HepG2 (cell line): ENCODE results near the gene WDR18. TPM values are rescaled to one million over a fixed set of nuclear protein-coding genes. Genes with fewer than 3 reads are reported as not detected.
A peak's percentile ranks its signal among the peaks of the same experiment; 100 is the strongest.

Experiments
- ATAC-seq: fragments of 200-7000 bp; cut with Tn5 transposase; 3 replicates; pipeline ENCODE4 v1.9.1; 2020; ENCODE audit warnings: mild to moderate bottlenecking, moderate library complexity
- BruUV-seq: library from RNA; stranded (reverse); fragments of 400-500 nt; replicated peaks from 2 replicates; lab custom pipeline; 2021; lab: Mats Ljungman, UMichigan
- CTCF ChIA-PET: fragments of 300-600 bp; formaldehyde crosslinking; extraction: SDS; loops from one replicate; lab custom pipeline; 2021; ENCODE audit warnings: low total read pairs, inconsistent platforms, low intra/inter-chr PET ratio; lab: Yijun Ruan, JAX
- POLR2A ChIA-PET: fragments of 350-600 bp; sonication (Branson Sonifier 250); formaldehyde crosslinking; loops from one replicate; lab custom pipeline; 2020; ENCODE audit warnings: antibody characterized with exemption, inconsistent platforms; lab: Yijun Ruan, JAX
- DNase-seq: peaks from one replicate; pipeline ENCODE4 v3.0.0-alpha.2; 2015; ENCODE audit warnings: low spot score
- FAIRE-seq: peaks from 3 replicates; lab custom pipeline; 2011; peaks lifted over from hg19 to GRCh38; lab: Jason Lieb, UNC
- H2AFZ ChIP-seq: one replicate; pipeline ENCODE4 v1.6.1; 2011; ENCODE audit warnings: low read length, inconsistent platforms
- H3K27ac ChIP-seq: fragments of 300-600 bp; 3 replicates; pipeline ENCODE4 v1.8.0; 2011; ENCODE audit warnings: mixed run types, mild to moderate bottlenecking, mixed read lengths, low read length, inconsistent platforms; ENCODE audit not compliant: insufficient read depth; ENCODE audit errors: extremely low read length
- H3K27me3 ChIP-seq, 2 experiments: fragments of 200-600 bp in 1 of 2; 2 replicates in 1 of 2; 3 replicates in 1 of 2; pipeline versions ENCODE4 v1.6.0 to v1.8.0; 2011; ENCODE audit warnings: low read length in 2 of 2, mild to moderate bottlenecking in 2 of 2, moderate library complexity in 2 of 2, inconsistent platforms in 1 of 2; ENCODE audit not compliant: insufficient read depth in 2 of 2, control insufficient read depth in 1 of 2
- H3K36me3 ChIP-seq, 2 experiments: fragments of 200-600 bp in 1 of 2; replicated peaks in 1 of 2; 2 replicates in 1 of 2; 3 replicates in 1 of 2; pipeline versions ENCODE4 v1.5.1 to v1.8.0; 2011; ENCODE audit warnings: low read length in 2 of 2, inconsistent platforms in 1 of 2; ENCODE audit not compliant: insufficient read depth in 2 of 2, control insufficient read depth in 1 of 2
- H3K4me1 ChIP-seq: 2 replicates; pipeline ENCODE4 v1.5.1; 2012; ENCODE audit warnings: low read length, inconsistent platforms; ENCODE audit not compliant: insufficient read depth
- H3K4me2 ChIP-seq: 2 replicates; pipeline ENCODE4 v1.6.0; 2011; ENCODE audit warnings: low read depth, low read length, inconsistent platforms
- H3K4me3 ChIP-seq, 3 experiments: fragments of 200-600 bp in 1 of 3; sonication (generic), shearing (Covaris generic) in 1 of 3; replicated peaks in 1 of 3; 2 replicates each; pipeline ENCODE4 v1.5.1; 2011 to 2016; ENCODE audit warnings: low read length in 3 of 3, inconsistent platforms in 2 of 3, low read depth in 2 of 3, mild to moderate bottlenecking in 2 of 3, control low read depth in 1 of 3, mixed read lengths in 1 of 3; ENCODE audit not compliant: insufficient read depth in 1 of 3
- H3K79me2 ChIP-seq: one replicate; pipeline ENCODE4 v1.6.1; 2011; ENCODE audit warnings: low read length, inconsistent platforms; ENCODE audit not compliant: insufficient read depth
- H3K9ac ChIP-seq: 2 replicates; pipeline ENCODE4 v1.6.0; 2011; ENCODE audit warnings: mild to moderate bottlenecking, low read depth, low read length, inconsistent platforms; ENCODE audit not compliant: insufficient read depth
- H3K9me3 ChIP-seq: 2 replicates; pipeline ENCODE4 v1.5.1; 2012; ENCODE audit warnings: mild to moderate bottlenecking, low read length
- H4K20me1 ChIP-seq: 2 replicates; pipeline ENCODE4 v1.6.0; 2011; ENCODE audit warnings: inconsistent platforms, mild to moderate bottlenecking, low read length, moderate library complexity; ENCODE audit not compliant: insufficient read depth
- ETS1 ChIP-seq: sonication (generic); formaldehyde crosslinking; IDR thresholded peaks from 2 replicates; pipeline ENCODE4 v1.4.0; 2020; ENCODE audit warnings: missing genetic modification reagents
- HNRNPL ChIP-seq: fragments of 200-400 bp; formaldehyde crosslinking; IDR thresholded peaks from 2 replicates; pipeline ENCODE4 v1.6.1; 2017; ENCODE audit warnings: mild to moderate bottlenecking, low read depth, low read length
- REXO4 ChIP-seq: sonication (generic); formaldehyde crosslinking; IDR thresholded peaks from 2 replicates; pipeline ENCODE4 v1.8.0; 2022; ENCODE audit warnings: missing genetic modification reagents, mild to moderate bottlenecking, borderline replicate concordance
- TARDBP ChIP-seq: sonication (generic); formaldehyde crosslinking; IDR thresholded peaks from 2 replicates; pipeline ENCODE4 v1.8.0; 2022; ENCODE audit warnings: mild to moderate bottlenecking, missing genetic modification reagents
- TFE3 ChIP-seq: IDR thresholded peaks from 2 replicates; pipeline ENCODE4 v1.6.1; 2016
- YY1 ChIP-seq: IDR thresholded peaks from 2 replicates; pipeline ENCODE4 v1.6.1; 2011; ENCODE audit warnings: low read length, low read depth, moderate library complexity, mild to moderate bottlenecking; ENCODE audit not compliant: insufficient read depth, insufficient replicate concordance
- ZNF121 ChIP-seq: sonication (generic); formaldehyde crosslinking; IDR thresholded peaks from 2 replicates; pipeline ENCODE4 v1.5.0; 2020; ENCODE audit warnings: mild to moderate bottlenecking, missing genetic modification reagents
- ZNF687 ChIP-seq: sonication (generic); formaldehyde crosslinking; IDR thresholded peaks from 2 replicates; pipeline ENCODE4 v1.5.1; 2020; ENCODE audit warnings: mild to moderate bottlenecking, missing genetic modification reagents, moderate library complexity
- WGBS: methylation state at CpG from one replicate; pipeline ENCODE4 v1.1.6; 2017; ENCODE audit warnings: low lambda C conversion rate; 5-methylcytosine and 5-hydroxymethylcytosine counted together
- in situ Hi-C: cut with HindIII; loops from 2 replicates; pipeline ENCODE4 v1.10.0; 2017; ENCODE audit warnings: low pct_unique_long_range_greater_than_20kb; ENCODE audit not compliant: extremely low pct_ligation_motif_present
- intact Hi-C: fragments of 100-400 bp; cut with micrococcal nuclease; formaldehyde crosslinking; loops from one replicate; pipeline ENCODE4 v1.10.0; 2022; ENCODE audit not compliant: unreplicated experiment
- polyA plus RNA-seq, 8 experiments: library from polyadenylated mRNA; depleted of rRNA in 3 of 8; stranded (reverse) in 7 of 8; unstranded in 1 of 8; fragments of >200 nt; fragmentation: Illumina TruSeq in 4 of 8; extraction: Trizol in 4 of 8; gene quantifications; 2 replicates each; pipeline versions ENCODE4 v1.2.1 to v1.2.3, GENCODE V29; 2011 to 2016; ENCODE audit warnings: low read depth in 4 of 8, missing spikeins in 1 of 8, mixed read lengths in 1 of 8; ENCODE audit not compliant: insufficient read depth in 1 of 8
- total RNA-seq, 5 experiments: library from RNA; depleted of rRNA; stranded (reverse); fragments of >200 nt; fragmentation: Illumina TruSeq; extraction: Trizol; gene quantifications; 2 replicates each; pipeline ENCODE4 v1.2.3, GENCODE V29; 2016; ENCODE audit warnings: low read depth in 1 of 5

WDR18 gene
- total and polyA plus RNA-seq, 2 of the 13 experiments (the other 11 are each of a cell fraction or from before 2014, with no cell fraction given) = 36.4 to 47.6 TPM

GRCh38 chr19:944663-945241 lies 39.4 kb upstream of the WDR18 start:
- no peak for FAIRE-seq
- Histone ChIP-seq H3K9ac (no peak overlapping the region), H3K27me3 (no peaks in the 10 kb centered on the region; a peak in 1 of 5 replicates), H3K27ac (no peak overlapping the region), H2AFZ (no peak overlapping the region), H3K4me3 (no peak overlapping the region), H3K36me3 (peaks cover 22 to 70% of the 10 kb centered on the region in 2 experiments), H3K9me3 (no peaks in the 10 kb centered on the region)
- no TSS peak for BruUV-seq
- CTCF ChIA-PET = no interaction called here
- in situ Hi-C loops = no loop called here
- 94% methylated on average over 22 of the region's 22 CpGs for WGBS
- no peak for TF ChIP-seq TFE3
- peak; percentile 15 for TF ChIP-seq ZNF687 (CRISPR knock-in tag)
- TF ChIP-seq REXO4 (CRISPR knock-in tag) = no peak
- TF ChIP-seq YY1 = no peak
- TF ChIP-seq HNRNPL = peak; percentile 72; the same call in 1 of the 2 replicates
- 0 out of 2 replicates have a peak, but pooled peaks have one; percentile 30 for TF ChIP-seq TARDBP (CRISPR knock-in tag)
- TF ChIP-seq ZNF121 (CRISPR knock-in tag) = peak; percentile 83
- TF ChIP-seq ETS1 = no peak
- TF ChIP-seq, all 625 proteins: peak for 4
- intact Hi-C loops = no loop called here
- Histone ChIP-seq H4K20me1 (peaks cover 63% of the 10 kb centered on the region; the same call in 1 of the 2 replicates), H3K4me1 (peaks cover 40% of the 10 kb centered on the region), H3K4me2 (no peak overlapping the region), H3K79me2 (peaks cover 81% of the 10 kb centered on the region)
- POLR2A ChIA-PET = no interaction called here
- no peak for DNase-seq
- no peak for ATAC-seq
